GM12874 (cell line): ENCODE measurements around the gene U2SURP.

Experiments used
- TF ChIP-seq, protein P1 (sequence below): IDR thresholded peaks from 2 replicates; pipeline ENCODE4 v1.5.1; 2011; ENCODE audit warnings: low read depth, mild to moderate bottlenecking, control low read depth, low read length, moderate library complexity; ENCODE audit not compliant: insufficient read depth

The U2SURP gene

GRCh38 chr3:142982038-142982773, 19.2 kb upstream of the U2SURP start:
- TF ChIP-seq, protein P1, sequence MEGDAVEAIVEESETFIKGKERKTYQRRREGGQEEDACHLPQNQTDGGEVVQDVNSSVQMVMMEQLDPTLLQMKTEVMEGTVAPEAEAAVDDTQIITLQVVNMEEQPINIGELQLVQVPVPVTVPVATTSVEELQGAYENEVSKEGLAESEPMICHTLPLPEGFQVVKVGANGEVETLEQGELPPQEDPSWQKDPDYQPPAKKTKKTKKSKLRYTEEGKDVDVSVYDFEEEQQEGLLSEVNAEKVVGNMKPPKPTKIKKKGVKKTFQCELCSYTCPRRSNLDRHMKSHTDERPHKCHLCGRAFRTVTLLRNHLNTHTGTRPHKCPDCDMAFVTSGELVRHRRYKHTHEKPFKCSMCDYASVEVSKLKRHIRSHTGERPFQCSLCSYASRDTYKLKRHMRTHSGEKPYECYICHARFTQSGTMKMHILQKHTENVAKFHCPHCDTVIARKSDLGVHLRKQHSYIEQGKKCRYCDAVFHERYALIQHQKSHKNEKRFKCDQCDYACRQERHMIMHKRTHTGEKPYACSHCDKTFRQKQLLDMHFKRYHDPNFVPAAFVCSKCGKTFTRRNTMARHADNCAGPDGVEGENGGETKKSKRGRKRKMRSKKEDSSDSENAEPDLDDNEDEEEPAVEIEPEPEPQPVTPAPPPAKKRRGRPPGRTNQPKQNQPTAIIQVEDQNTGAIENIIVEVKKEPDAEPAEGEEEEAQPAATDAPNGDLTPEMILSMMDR, result no peak

DNA sequence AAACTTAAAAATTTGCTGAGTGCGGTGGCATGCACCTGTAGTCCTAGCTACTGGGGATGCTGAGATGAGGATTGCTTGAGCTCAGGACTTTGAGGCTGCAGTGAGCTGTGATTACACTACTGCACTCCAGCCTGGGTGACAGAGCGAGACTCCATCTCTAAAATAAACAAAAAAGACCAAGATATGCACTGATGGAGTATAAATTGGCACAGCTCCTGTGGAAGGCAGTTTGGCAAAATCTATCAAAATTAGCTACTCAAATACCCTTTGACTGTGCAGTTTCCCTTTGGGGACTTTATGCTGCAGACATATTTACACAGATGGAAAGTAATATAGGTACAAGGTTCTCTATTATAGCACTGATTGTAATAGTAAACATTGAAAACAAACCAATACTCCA, 18.1 kb upstream of the U2SURP start:
- TF ChIP-seq, protein P1, result no peak

GRCh38 chr3:142984255-142984654, 17.1 kb upstream of the U2SURP start:
- TF ChIP-seq, protein P1, result no peak

- TF ChIP-seq, protein P1, result peak; percentile 45; the same call in 1 of the 2 replicates
Observed at GRCh38 chr3:142987080-142987700, 14.2 kb upstream of the U2SURP start.

GRCh38 chr3:142987707-142988106, 13.7 kb upstream of the U2SURP start:
- TF ChIP-seq, protein P1, result no peak

GRCh38 chr3:142990721-142991120, 10.6 kb upstream of the U2SURP start:
- TF ChIP-seq, protein P1, result no peak

DNA sequence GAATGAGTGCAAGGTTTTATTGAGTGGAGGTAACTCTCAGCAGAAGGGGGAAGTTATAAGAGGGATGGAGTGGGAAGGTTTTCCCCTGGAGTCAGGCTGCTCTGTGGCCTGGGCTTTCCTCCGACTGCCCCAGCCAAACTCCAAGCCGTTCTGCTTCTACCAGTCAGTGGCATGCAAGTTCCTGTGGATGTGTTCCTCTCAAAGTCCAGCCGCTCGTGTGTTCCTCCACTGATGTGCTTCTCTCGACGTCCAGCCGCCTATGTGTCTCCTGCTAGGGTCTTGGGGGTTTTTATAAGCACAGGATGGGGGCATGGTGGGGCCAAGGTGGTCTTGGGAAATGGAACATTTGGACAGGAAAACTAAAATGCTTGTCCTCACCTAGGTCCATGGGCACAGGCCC, 9.0 kb upstream of the U2SURP start:
- TF ChIP-seq, protein P1, result no peak
